Muscle layer of duodenum (tissue), 2 donors: ENCODE measurements around the gene MORN1.
"Not testable (repeated sequence)": the region's sequence is repeated elsewhere in the genome, so short reads cannot be mapped to it uniquely, and the experiment has no call there.

Experiments
- H3K27ac ChIP-seq: one replicate; pipeline ENCODE4 v1.7.0; 2013; ENCODE audit warnings: mild to moderate bottlenecking, low read length
- H3K27me3 ChIP-seq: one replicate; pipeline ENCODE4 v1.7.0; 2013; ENCODE audit warnings: low read depth, mild to moderate bottlenecking, control low read depth, low read length
- H3K36me3 ChIP-seq, 2 donors: one replicate each; pipeline ENCODE4 v1.7.0; 2013; ENCODE audit warnings: low read length in 2 of 2, control low read depth in 1 of 2, mild to moderate bottlenecking in 1 of 2; ENCODE audit not compliant: insufficient read depth in 2 of 2, control insufficient read depth in 1 of 2
- H3K4me1 ChIP-seq, 2 donors: one replicate each; pipeline ENCODE4 v1.7.0; 2013; ENCODE audit warnings: low read length in 2 of 2, mild to moderate bottlenecking in 2 of 2, control low read depth in 1 of 2, moderate library complexity in 1 of 2; ENCODE audit not compliant: insufficient read depth in 2 of 2, control insufficient read depth in 1 of 2
- H3K4me3 ChIP-seq, 2 donors: one replicate each; pipeline ENCODE4 v1.7.0; 2013; ENCODE audit warnings: low read length in 2 of 2, low read depth in 1 of 2, mild to moderate bottlenecking in 1 of 2
- H3K9me3 ChIP-seq, 2 donors: one replicate each; pipeline ENCODE4 v1.7.0; 2013; ENCODE audit warnings: low read length in 2 of 2, control low read depth in 1 of 2, mild to moderate bottlenecking in 1 of 2; ENCODE audit not compliant: control insufficient read depth in 1 of 2
- donor health status: healthy.

MORN1 gene

GRCh38 chr1:2335721-2336455, 55.5 kb downstream of the MORN1 start:
- Histone ChIP-seq H3K4me3 (no peak overlapping the region), H3K4me1 (peaks cover under 1 to 7% of the 10 kb centered on the region in 2 donors), H3K27ac (no peak overlapping the region), H3K9me3 (no peaks in the 10 kb centered on the region), H3K27me3 (no peaks in the 10 kb centered on the region), H3K36me3 (no peaks in the 10 kb centered on the region)

GRCh38 chr1:2334883-2335534, 56.3 kb downstream of the MORN1 start:
- Histone ChIP-seq H3K27me3 (no peaks in the 10 kb centered on the region), H3K9me3 (no peaks in the 10 kb centered on the region), H3K4me3 (no peak overlapping the region), H3K27ac (no peak overlapping the region), H3K36me3 (no peaks in the 10 kb centered on the region), H3K4me1 (peaks cover 7 to 14% of the 10 kb centered on the region in 2 donors)

GRCh38 chr1:2334366-2334765, 57.0 kb downstream of the MORN1 start:
- Histone ChIP-seq H3K9me3 (no peaks in the 10 kb centered on the region), H3K4me1 (peaks cover 7 to 15% of the 10 kb centered on the region in 2 donors)

GRCh38 chr1:2331580-2331979, 59.8 kb downstream of the MORN1 start:
- not testable (repeated sequence) for H3K9me3 ChIP-seq, H3K27ac ChIP-seq, H3K36me3 ChIP-seq, H3K4me3 ChIP-seq, H3K27me3 ChIP-seq
- H3K4me1 ChIP-seq = peaks cover 7 to 15% of the 10 kb centered on the region in 2 donors

More at GRCh38 chr1:2334366-2334765, 57.0 kb downstream of the MORN1 start:
- Histone ChIP-seq H3K27me3 (no peaks in the 10 kb centered on the region), H3K4me3 (no peak overlapping the region), H3K36me3 (no peaks in the 10 kb centered on the region), H3K27ac (no peak overlapping the region)

DNA sequence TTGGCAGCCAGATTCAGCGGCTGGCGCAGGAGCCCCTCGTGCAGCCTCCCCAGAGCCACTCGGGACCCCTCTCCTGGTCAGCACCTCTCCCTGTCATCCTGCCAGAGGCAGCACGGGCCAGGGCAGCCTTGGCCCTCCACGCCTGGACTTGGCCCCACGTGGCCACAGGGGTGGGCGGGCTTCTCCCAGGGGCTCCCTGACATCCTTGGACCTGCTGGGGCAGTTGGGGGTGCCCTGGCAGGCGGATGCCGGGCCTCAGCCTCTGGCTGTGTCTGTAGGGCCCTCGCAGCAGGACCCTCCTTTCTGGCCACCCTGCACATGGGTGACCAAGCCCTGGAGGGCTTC, 60.2 kb downstream of the MORN1 start:
- Histone ChIP-seq H3K4me3 (no peak overlapping the region), H3K36me3 (no peaks in the 10 kb centered on the region), H3K27ac (no peak overlapping the region), H3K4me1 (peaks cover 7 to 15% of the 10 kb centered on the region in 2 donors), H3K27me3 (no peaks in the 10 kb centered on the region), H3K9me3 (no peaks in the 10 kb centered on the region)

GRCh38 chr1:2330519-2331199, 60.7 kb downstream of the MORN1 start:
- H3K36me3 ChIP-seq = no peaks in the 10 kb centered on the region
- peaks cover 7 to 15% of the 10 kb centered on the region in 2 donors for H3K4me1 ChIP-seq
- no peaks in the 10 kb centered on the region for H3K27me3 ChIP-seq
- no peak overlapping the region for H3K4me3 ChIP-seq
- no peaks in the 10 kb centered on the region for H3K9me3 ChIP-seq
- no peak overlapping the region for H3K27ac ChIP-seq

DNA sequence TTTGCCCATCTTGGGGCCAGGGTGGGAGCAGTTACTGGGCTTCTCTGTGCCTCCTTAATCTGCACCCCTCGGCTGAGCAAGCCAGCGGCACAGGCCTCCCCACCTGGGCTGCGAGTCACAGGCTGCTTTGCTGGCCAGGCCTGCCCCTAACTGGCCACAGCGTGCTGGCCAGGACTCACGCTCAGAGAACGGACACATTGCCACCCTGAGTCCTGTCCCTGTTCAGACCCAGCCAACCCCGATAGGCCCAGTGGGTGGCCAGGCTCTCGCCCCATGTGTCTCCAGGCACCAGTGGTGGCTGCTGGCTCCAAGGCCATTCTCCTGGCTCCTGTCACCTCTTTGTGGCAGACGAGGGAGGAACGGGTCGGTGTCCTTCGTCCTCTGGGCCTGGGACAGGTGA, 61.3 kb downstream of the MORN1 start:
- H3K4me3 ChIP-seq = no peak overlapping the region
- H3K9me3 ChIP-seq = no peaks in the 10 kb centered on the region
- H3K4me1 ChIP-seq = peaks cover 7 to 15% of the 10 kb centered on the region in 2 donors
- H3K27ac ChIP-seq = no peak overlapping the region
- no peaks in the 10 kb centered on the region for H3K36me3 ChIP-seq
- H3K27me3 ChIP-seq = no peaks in the 10 kb centered on the region

DNA sequence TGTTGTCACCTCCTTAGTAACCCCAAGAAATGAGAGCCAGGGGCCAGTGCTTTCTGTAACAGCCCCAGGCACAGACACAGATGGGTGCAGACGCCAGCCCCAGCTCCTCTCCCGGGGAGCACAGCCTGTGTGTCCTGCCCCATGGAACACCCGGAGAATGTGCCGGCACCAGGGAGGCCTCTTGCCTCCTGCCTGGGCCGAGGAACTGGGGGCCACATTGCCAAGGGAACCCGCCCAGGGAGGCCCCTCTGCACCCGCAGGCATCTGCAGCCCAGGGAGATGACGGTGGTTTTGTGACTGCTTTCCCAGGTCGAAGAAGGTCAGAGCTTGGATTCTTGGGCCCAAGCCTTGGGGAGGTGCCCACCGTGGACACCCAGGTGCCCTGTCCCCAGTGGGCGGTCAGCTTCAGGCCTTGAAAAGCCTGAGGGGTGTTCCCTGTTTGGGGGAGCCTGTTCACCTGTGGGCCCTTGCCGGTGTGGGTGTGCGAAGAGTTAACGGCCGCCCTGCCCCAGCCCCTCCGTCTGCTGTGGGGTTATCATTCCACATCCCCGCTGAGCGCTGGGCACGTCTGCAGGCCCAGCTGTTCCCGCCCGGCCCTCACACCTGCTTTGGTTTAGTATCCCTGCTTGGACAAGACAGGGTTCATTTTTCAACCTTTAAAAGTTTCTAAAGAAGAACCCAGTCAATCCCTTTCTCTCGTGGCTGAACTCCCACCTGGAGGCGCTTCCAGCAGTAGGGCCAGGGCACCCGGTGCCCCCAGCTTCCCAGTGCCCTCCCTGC, 62.5 kb downstream of the MORN1 start:
- Histone ChIP-seq H3K4me3 (no peak overlapping the region), H3K36me3 (no peaks in the 10 kb centered on the region), H3K27ac (no peak overlapping the region), H3K27me3 (no peaks in the 10 kb centered on the region), H3K9me3 (no peaks in the 10 kb centered on the region), H3K4me1 (peaks cover 7 to 15% of the 10 kb centered on the region in 2 donors)

DNA sequence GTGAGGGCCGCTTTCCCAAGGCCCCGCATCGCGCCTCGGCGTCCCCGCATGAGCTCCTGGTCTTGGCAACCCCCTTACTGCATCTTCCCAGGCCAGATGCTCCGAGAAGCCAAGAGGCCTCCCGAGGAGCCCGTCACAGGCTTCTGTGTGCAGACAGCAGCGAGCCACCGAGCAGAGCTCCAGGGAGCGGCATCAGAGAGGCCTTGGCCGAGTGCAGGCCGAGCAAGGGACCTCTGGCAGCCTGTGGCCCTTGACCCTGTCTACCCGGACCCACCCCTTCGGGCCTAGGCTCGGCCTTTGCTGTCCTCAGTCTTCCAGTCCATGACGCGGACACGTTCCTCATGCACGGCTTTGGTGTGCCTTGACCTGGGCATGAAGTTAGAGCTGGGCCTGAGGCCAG, 63.5 kb downstream of the MORN1 start:
- no peaks in the 10 kb centered on the region for H3K36me3 ChIP-seq
- no peak overlapping the region for H3K4me3 ChIP-seq
- no peaks in the 10 kb centered on the region for H3K27me3 ChIP-seq
- peaks cover 7 to 22% of the 10 kb centered on the region in 2 donors for H3K4me1 ChIP-seq
- H3K27ac ChIP-seq = no peak overlapping the region
- no peaks in the 10 kb centered on the region for H3K9me3 ChIP-seq

DNA sequence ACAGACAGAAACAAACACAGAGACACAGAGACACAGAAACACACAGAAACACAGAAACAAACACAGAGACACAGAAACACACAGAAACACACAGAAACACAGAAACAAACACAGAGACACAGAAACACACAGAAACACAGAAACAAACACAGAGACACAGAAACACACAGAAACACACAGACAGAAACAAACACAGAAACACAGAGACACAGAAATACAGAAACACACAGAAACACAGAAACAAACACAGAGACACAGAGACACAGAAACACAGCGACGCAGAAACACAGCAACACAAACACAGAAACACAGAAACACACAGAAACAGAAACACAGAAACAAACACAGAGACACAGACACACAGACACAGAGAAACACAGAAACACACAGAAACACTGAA, 64.2 kb downstream of the MORN1 start:
- peaks cover 7 to 28% of the 10 kb centered on the region in 2 donors for H3K4me1 ChIP-seq

GRCh38 chr1:2326524-2326923, 64.8 kb downstream of the MORN1 start:
- no peak overlapping the region for H3K27ac ChIP-seq
- H3K27me3 ChIP-seq = no peaks in the 10 kb centered on the region
- peaks cover 7 to 34% of the 10 kb centered on the region in 2 donors for H3K4me1 ChIP-seq
- H3K9me3 ChIP-seq = no peaks in the 10 kb centered on the region
- H3K36me3 ChIP-seq = no peaks in the 10 kb centered on the region
- no peak overlapping the region for H3K4me3 ChIP-seq

More for the DNA sequence above, 64.2 kb downstream of the MORN1 start:
- not testable (repeated sequence) for H3K9me3 ChIP-seq, H3K27me3 ChIP-seq, H3K36me3 ChIP-seq, H3K27ac ChIP-seq, H3K4me3 ChIP-seq
